NCI-H2171 (cell line): ENCODE data around the gene VTI1B.

Experiments used
- DNase-seq: peaks from one replicate; lab custom pipeline; 2025; lab: John Stamatoyannopoulos, UW

VTI1B gene

GRCh38 chr14:67679006-67679405 is 4.6 kb upstream of the VTI1B start:
- DNase-seq, result no peak

- no peak for DNase-seq
Measured at GRCh38 chr14:67675219-67675582, 769 bp upstream of the VTI1B start.

GRCh38 chr14:67674139-67674479 is 323 bp downstream of the VTI1B start:
- peak; percentile 72 for DNase-seq

- DNase-seq, result no peak
Measured at GRCh38 chr14:67673451-67673850, 981 bp downstream of the VTI1B start.

GRCh38 chr14:67668559-67668958 is 5.9 kb downstream of the VTI1B start:
- no peak for DNase-seq

GRCh38 chr14:67666750-67667449 is 7.5 kb downstream of the VTI1B start:
- DNase-seq, result no peak

GRCh38 chr14:67665868-67666267 is 8.6 kb downstream of the VTI1B start:
- no peak for DNase-seq

GRCh38 chr14:67663633-67664032 is 10.8 kb downstream of the VTI1B start:
- DNase-seq, result no peak

GRCh38 chr14:67653651-67654280 is 20.7 kb downstream of the VTI1B start:
- DNase-seq, result no peak

GRCh38 chr14:67652189-67652588 is 22.2 kb downstream of the VTI1B start:
- DNase-seq, result no peak

- DNase-seq, result no peak
Measured at GRCh38 chr14:67650694-67651093, 23.7 kb downstream of the VTI1B start.

GRCh38 chr14:67650151-67650550 is 24.3 kb downstream of the VTI1B start:
- no peak for DNase-seq

GRCh38 chr14:67646131-67646530 is 28.3 kb downstream of the VTI1B start:
- no peak for DNase-seq

GRCh38 chr14:67645414-67645813 is 29.0 kb downstream of the VTI1B start:
- no peak for DNase-seq

GRCh38 chr14:67644428-67644827 is 30.0 kb downstream of the VTI1B start:
- no peak for DNase-seq

GRCh38 chr14:67643713-67644112 is 30.7 kb downstream of the VTI1B start:
- peak; percentile 45 for DNase-seq

- no peak for DNase-seq
Measured at GRCh38 chr14:67641902-67642749, 32.3 kb downstream of the VTI1B start.

GRCh38 chr14:67641480-67641879 is 33.0 kb downstream of the VTI1B start:
- DNase-seq, result no peak

- DNase-seq, result no peak
Measured at GRCh38 chr14:67638642-67639041, 35.8 kb downstream of the VTI1B start.

- peak; percentile 63 for DNase-seq
Measured at GRCh38 chr14:67636361-67636919, 38.0 kb downstream of the VTI1B start.

- no peak for DNase-seq
Measured at GRCh38 chr14:67633451-67634147, 40.8 kb downstream of the VTI1B start.

GRCh38 chr14:67630938-67631337 is 43.5 kb downstream of the VTI1B start:
- DNase-seq, result no peak
